Heart left ventricle (tissue), 16 donors: ENCODE data around the gene GPR171. TPM values are rescaled to one million over a fixed set of nuclear protein-coding genes. Genes with fewer than 3 reads are reported as not detected.

Experiments
- ATAC-seq, 4 donors: fragments of 200-7000 bp; cut with Tn5 transposase; one replicate each; pipeline ENCODE4 v1.9.1; 2020 to 2022; ENCODE audit warnings: moderate library complexity in 4 of 4, mild to moderate bottlenecking in 3 of 4, moderate number of reproducible peaks in 1 of 4
- DNase-seq, 5 donors: peaks; one replicate each; pipeline ENCODE4 v3.0.0-alpha.2; 2020
- H3K27ac ChIP-seq, 12 donors: fragments of 200-600 bp; sonication (generic) in 4 of 12; one replicate each; pipeline versions ENCODE4 v1.5.0 to v1.8.0; 2016 to 2022; ENCODE audit warnings: mild to moderate bottlenecking in 2 of 12
- H3K27me3 ChIP-seq, 9 donors: fragments of 200-600 bp; sonication (generic) in 2 of 9; one replicate each; pipeline versions ENCODE4 v1.5.1 to v1.8.0; 2016 to 2022; ENCODE audit warnings: mild to moderate bottlenecking in 3 of 9
- H3K36me3 ChIP-seq, 9 donors: fragments of 200-600 bp; sonication (generic) in 2 of 9; one replicate each; pipeline versions ENCODE4 v1.5.0 to v1.8.0; 2018 to 2022; ENCODE audit warnings: mild to moderate bottlenecking in 2 of 9
- H3K4me1 ChIP-seq, 12 donors: fragments of 200-600 bp; sonication (generic) in 4 of 12; one replicate each; pipeline versions ENCODE4 v1.5.0 to v1.8.0; 2016 to 2022; ENCODE audit warnings: mild to moderate bottlenecking in 3 of 12
- H3K4me3 ChIP-seq, 12 donors: fragments of 200-600 bp; sonication (generic) in 4 of 12; one replicate each; pipeline versions ENCODE4 v1.5.0 to v1.8.0; 2017 to 2022; ENCODE audit warnings: mild to moderate bottlenecking in 9 of 12, moderate library complexity in 4 of 12
- H3K9me3 ChIP-seq, 12 donors: fragments of 200-600 bp; sonication (generic) in 4 of 12; one replicate each; pipeline versions ENCODE4 v1.5.0 to v1.8.0; 2016 to 2022; ENCODE audit warnings: mild to moderate bottlenecking in 1 of 12
- POLR2A ChIP-seq, 2 donors: fragments of 450-650 bp; IDR thresholded peaks; one replicate each; pipeline ENCODE4 v1.6.1; 2017; ENCODE audit warnings: antibody characterized with exemption in 2 of 2, mild to moderate bottlenecking in 2 of 2, moderate library complexity in 2 of 2
- WGBS, 4 donors: extraction: QIAGEN DNeasy Blood & Tissue Kit in 2 of 4; methylation state at CpG; one replicate each; pipeline versions ENCODE4 v1.1.5 to v1.1.7; 2013 to 2018; 5-methylcytosine and 5-hydroxymethylcytosine counted together
- intact Hi-C, 10 donors: fragments of 100-400 bp; cut with DNase I; formaldehyde crosslinking; loops; one replicate each; pipeline versions ENCODE4 v1.11.1 to v1.14.2; 2022
- polyA plus RNA-seq, 2 donors: library from polyadenylated mRNA; stranded (reverse); fragments of 200-250 nt; gene quantifications; one replicate each; pipeline ENCODE4 v1.2.3, GENCODE V29; 2013
- total RNA-seq, 9 donors: library from RNA; depleted of rRNA in 2 of 9; stranded (reverse); fragments of >200 nt in 2 of 9; fragmentation: NEBNext Ultra II Directional in 3 of 9; extraction: Animal tissue kit (Norgen Biotek cat#: 25700) in 3 of 9; gene quantifications; one replicate each; pipeline versions ENCODE4 v1.1.0 to v1.2.4, GENCODE V29; 2016 to 2023
- TF ChIP-seq, protein P1 (sequence below), 12 donors: fragments of 200-600 bp; sonication (generic) in 4 of 12; IDR thresholded peaks; one replicate each; pipeline versions ENCODE4 v1.5.0 to v1.8.0; 2018 to 2022; ENCODE audit warnings: antibody characterized with exemption in 12 of 12, mild to moderate bottlenecking in 5 of 12
- donor health status: ischemic (EF 13 %, LVEDD 7.1; RV severe dilation, severe dysfunction).
- donor health status: healthy with polysubstance abuse.
- donor health status: DM: no; HTN: yes; CAD: no.
- donor health status: DM: no; HTN: no; CAD: no.
- donor health status: ischemic (EF 25% LVEDD 6.9; RV normal size, moderate dysfunction).
- donor health status: ischemic (EF 25% LVEDD 5.7; RV mildly dilated, moderate dysfunction).
- donor health status: healthy.
- donor health status: DM: yes; HTN: yes; CAD: no.
- donor health status: ischemic (EF 35%, LVEDD 5.7; RV mildly dilated, moderate dysfunction).
- donor health status: nonischemic (EF 11% LVEDD 7.7; RV severe dilation, severe dysfunction).
- donor health status: DM: yes; HTN: yes; CAD: no.
- donor health status: PGD.
- donor health status: ischemic (EF 29% LVEDD 5.4; RV normal size, mild dysfunction).
- donor health status: nonischemic (EF 23%, LVEDD 6.1; RV moderate dilation, normal function).

Gene GPR171
- total and polyA plus RNA-seq, 11 donors = 0.18 to 2.1 (median 0.34) TPM; not detected in 5

- TF ChIP-seq POLR2A (IDR thresholded peaks at IDR 0.05) = no peak
- TF ChIP-seq, protein P1, sequence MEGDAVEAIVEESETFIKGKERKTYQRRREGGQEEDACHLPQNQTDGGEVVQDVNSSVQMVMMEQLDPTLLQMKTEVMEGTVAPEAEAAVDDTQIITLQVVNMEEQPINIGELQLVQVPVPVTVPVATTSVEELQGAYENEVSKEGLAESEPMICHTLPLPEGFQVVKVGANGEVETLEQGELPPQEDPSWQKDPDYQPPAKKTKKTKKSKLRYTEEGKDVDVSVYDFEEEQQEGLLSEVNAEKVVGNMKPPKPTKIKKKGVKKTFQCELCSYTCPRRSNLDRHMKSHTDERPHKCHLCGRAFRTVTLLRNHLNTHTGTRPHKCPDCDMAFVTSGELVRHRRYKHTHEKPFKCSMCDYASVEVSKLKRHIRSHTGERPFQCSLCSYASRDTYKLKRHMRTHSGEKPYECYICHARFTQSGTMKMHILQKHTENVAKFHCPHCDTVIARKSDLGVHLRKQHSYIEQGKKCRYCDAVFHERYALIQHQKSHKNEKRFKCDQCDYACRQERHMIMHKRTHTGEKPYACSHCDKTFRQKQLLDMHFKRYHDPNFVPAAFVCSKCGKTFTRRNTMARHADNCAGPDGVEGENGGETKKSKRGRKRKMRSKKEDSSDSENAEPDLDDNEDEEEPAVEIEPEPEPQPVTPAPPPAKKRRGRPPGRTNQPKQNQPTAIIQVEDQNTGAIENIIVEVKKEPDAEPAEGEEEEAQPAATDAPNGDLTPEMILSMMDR (IDR thresholded peaks at IDR 0.05) = no peak
These were observed 19.7 kb downstream of the GPR171 start for GRCh38 chr3:151183265-151183671.

GRCh38 chr3:151182349-151183079 lies 20.5 kb downstream of the GPR171 start:
- Histone ChIP-seq H3K9me3 (no peaks in the 10 kb centered on the region), H3K27ac (no peak overlapping the region), H3K27me3 (no peaks in the 10 kb centered on the region), H3K36me3 (no peaks in the 10 kb centered on the region), H3K4me3 (no peak overlapping the region), H3K4me1 (peaks cover 0 to 13% (median 1%) of the 10 kb centered on the region in 12 donors)
- TF ChIP-seq, protein P1 (IDR thresholded peaks at IDR 0.05) = no peak
- no peak for TF ChIP-seq POLR2A (IDR thresholded peaks at IDR 0.05)
- intact Hi-C loops = no loop called here
- no peak for DNase-seq
- peak in 2 of 4 donors; percentile 60 to 62 for ATAC-seq
- WGBS, 4 donors = 65 to 72% (median 70%) methylated on average over 5 of the region's 5 CpGs

More at GRCh38 chr3:151183265-151183671, 19.7 kb downstream of the GPR171 start:
- no peak for DNase-seq
- H3K4me3 ChIP-seq = no peak overlapping the region
- intact Hi-C loops = no loop called here
- H3K27me3 ChIP-seq = no peaks in the 10 kb centered on the region
- WGBS, 4 donors = 73 to 79% (median 76%) methylated on average over 5 of the region's 5 CpGs
- H3K9me3 ChIP-seq = no peaks in the 10 kb centered on the region
- no peak overlapping the region for H3K27ac ChIP-seq
- ATAC-seq = peak in 1 of 4 donors; percentile 49
- no peaks in the 10 kb centered on the region for H3K36me3 ChIP-seq
- H3K4me1 ChIP-seq = peaks cover 0 to 13% (median 1%) of the 10 kb centered on the region in 12 donors

DNA sequence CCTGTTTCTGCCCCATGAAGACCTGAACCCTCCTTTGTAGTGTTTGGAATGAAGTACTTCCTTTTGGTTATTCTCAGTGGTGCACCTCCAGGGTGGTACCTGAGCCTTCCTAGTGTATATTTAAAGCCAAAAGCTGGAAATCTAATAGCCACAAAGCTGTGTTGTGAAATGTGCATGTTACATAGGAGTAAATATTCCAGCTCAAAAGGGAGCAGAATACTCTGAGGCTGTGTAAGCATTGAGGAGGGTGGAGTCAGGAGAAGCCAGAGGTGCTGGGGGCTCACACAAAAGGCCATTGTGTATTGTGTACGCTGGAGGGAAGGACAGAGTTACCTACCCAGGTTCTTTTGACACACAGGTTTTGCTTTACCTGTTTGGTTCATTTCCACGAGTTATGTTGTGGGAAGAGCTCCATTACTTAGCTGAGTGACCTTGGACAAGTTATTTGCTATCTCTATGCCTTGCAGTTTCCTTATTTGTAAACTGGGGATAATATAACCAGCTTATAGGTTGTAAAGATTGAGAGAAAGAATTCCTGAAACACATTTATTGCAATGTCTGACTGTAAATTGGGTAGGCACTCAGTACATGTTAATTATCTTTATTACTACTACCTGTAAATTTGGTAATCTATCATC lies 24.7 kb downstream of the GPR171 start:
- Histone ChIP-seq H3K9me3 (no peaks in the 10 kb centered on the region), H3K27me3 (no peaks in the 10 kb centered on the region), H3K4me3 (no peak overlapping the region), H3K36me3 (no peaks in the 10 kb centered on the region), H3K27ac (no peak overlapping the region), H3K4me1 (peaks cover 0 to 17% (median 1%) of the 10 kb centered on the region in 12 donors)
- 84 to 95% (median 93%) methylated on average over 2 of the region's 2 CpGs for WGBS, 4 donors
- ATAC-seq = no peak
- DNase-seq = no peak
- intact Hi-C loops = no loop called here
- TF ChIP-seq, protein P1 (IDR thresholded peaks at IDR 0.05) = no peak
- TF ChIP-seq POLR2A (IDR thresholded peaks at IDR 0.05) = no peak

DNA sequence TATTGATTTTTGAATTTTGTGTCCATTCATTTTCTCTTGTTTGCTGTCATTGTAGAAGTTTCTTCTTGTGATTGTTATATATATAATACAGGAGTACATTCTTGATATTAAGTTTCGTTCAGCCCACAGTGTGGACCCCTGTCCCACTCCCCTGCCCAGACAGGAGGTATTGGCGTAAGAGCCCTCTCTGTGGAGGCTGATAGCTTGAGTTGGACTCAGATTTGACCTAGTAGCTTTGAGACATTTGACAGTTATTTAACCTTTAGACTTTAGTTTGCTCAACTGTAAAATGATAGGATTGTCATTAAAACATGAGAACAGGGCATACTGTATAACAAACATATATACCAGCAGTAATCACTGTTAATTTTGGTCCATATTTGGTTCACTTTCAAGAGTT lies 27.1 kb downstream of the GPR171 start:
- intact Hi-C loops = no loop called here
- peaks cover 0 to 24% (median 0%) of the 10 kb centered on the region in 12 donors for H3K4me1 ChIP-seq
- WGBS, 4 donors = 65 to 98% (median 98%) methylated on average over 2 of the region's 2 CpGs

More for the DNA sequence above, 27.1 kb downstream of the GPR171 start:
- Histone ChIP-seq H3K36me3 (no peaks in the 10 kb centered on the region), H3K9me3 (no peaks in the 10 kb centered on the region), H3K4me3 (no peak overlapping the region), H3K27ac (no peak overlapping the region), H3K27me3 (no peaks in the 10 kb centered on the region)
- no peak for TF ChIP-seq POLR2A (IDR thresholded peaks at IDR 0.05)
- TF ChIP-seq, protein P1 (IDR thresholded peaks at IDR 0.05) = no peak
- ATAC-seq = no peak
- no peak for DNase-seq
